Upper lobe of left lung (tissue), 4 donors: ENCODE results near the gene SMARCD2.

Experiments
- POLR2AphosphoS5 ChIP-seq, 2 donors: sonication (generic); formaldehyde crosslinking; IDR thresholded peaks; one replicate each; pipeline ENCODE4 v1.5.1; 2017; ENCODE audit warnings: antibody characterized with exemption in 2 of 2
- TF ChIP-seq, protein P1 (sequence below), 6 experiments: fragments of 450-650 bp in 4 of 6; fragments of 200-600 bp in 2 of 6; sonication (generic) in 2 of 6; IDR thresholded peaks; one replicate each; pipeline ENCODE4 v1.5.1; 2016 to 2019; ENCODE audit warnings: antibody characterized with exemption in 6 of 6

DNA sequence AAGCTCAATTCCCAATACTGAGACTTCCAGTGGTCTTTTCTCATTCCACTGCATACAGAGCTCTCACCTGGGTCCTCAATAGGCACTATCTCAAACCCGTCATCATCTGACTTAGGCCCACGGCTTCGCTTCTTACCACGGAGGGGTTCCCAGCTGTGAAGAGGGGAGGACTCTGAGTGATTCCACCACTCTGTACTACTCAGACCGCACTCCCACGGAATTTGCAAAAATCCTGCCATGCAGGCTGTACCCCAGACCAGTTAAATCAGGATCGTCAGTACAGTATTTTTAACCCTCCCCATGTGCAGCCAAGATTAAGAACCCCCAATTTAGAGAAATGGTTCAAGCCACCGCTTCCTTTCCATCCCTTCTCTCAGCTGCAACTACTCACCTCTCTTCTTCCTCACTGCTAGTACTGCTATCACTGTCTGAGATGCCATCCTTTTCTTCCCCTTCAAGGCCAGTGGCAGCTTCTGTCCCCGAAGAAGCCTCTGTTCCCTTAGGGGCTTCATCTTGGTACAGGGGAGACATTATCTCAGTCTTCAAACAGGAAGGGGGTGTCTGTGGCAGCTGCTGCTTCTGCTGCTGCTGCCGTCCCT, 21.4 kb downstream of the SMARCD2 start:
- TF ChIP-seq, protein P1, sequence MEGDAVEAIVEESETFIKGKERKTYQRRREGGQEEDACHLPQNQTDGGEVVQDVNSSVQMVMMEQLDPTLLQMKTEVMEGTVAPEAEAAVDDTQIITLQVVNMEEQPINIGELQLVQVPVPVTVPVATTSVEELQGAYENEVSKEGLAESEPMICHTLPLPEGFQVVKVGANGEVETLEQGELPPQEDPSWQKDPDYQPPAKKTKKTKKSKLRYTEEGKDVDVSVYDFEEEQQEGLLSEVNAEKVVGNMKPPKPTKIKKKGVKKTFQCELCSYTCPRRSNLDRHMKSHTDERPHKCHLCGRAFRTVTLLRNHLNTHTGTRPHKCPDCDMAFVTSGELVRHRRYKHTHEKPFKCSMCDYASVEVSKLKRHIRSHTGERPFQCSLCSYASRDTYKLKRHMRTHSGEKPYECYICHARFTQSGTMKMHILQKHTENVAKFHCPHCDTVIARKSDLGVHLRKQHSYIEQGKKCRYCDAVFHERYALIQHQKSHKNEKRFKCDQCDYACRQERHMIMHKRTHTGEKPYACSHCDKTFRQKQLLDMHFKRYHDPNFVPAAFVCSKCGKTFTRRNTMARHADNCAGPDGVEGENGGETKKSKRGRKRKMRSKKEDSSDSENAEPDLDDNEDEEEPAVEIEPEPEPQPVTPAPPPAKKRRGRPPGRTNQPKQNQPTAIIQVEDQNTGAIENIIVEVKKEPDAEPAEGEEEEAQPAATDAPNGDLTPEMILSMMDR (IDR thresholded peaks at IDR 0.05) = no peak
- no peak for TF ChIP-seq POLR2AphosphoS5 (IDR thresholded peaks at IDR 0.05)
